GM23338 (cell line): ENCODE data around the gene S100A6. TPM values are rescaled to one million over a fixed set of nuclear protein-coding genes. Genes with fewer than 3 reads are reported as not detected.

Experiments used
- ATAC-seq: fragments of 200-7000 bp; cut with Tn5 transposase; 3 replicates; pipeline ENCODE4 v1.9.1; 2020
- DNase-seq: peaks from one replicate; pipeline ENCODE4 v3.0.0-alpha.2; 2015; ENCODE audit warnings: low spot score
- H2AFZ ChIP-seq: fragments of 200-600 bp; sonication (generic); 2 replicates; pipeline ENCODE4 v1.8.0; 2016; ENCODE audit warnings: antibody characterized with exemption, mild to moderate bottlenecking, moderate library complexity
- H3F3A ChIP-seq: fragments of 200-600 bp; sonication (generic); replicated peaks from 2 replicates; pipeline ENCODE4 v1.8.0; 2017; ENCODE audit warnings: antibody characterized with exemption, mixed run types, low read depth
- H3K27ac ChIP-seq: fragments of 200-600 bp; sonication (generic); 2 replicates; pipeline ENCODE4 v1.6.1; 2016; ENCODE audit warnings: low read depth
- H3K27me3 ChIP-seq: fragments of 200-600 bp; sonication (generic); 2 replicates; pipeline ENCODE4 v1.8.0; 2016; ENCODE audit warnings: mild to moderate bottlenecking, mixed run types, moderate library complexity; ENCODE audit not compliant: insufficient read depth
- H3K36me3 ChIP-seq: fragments of 200-600 bp; sonication (generic); 2 replicates; pipeline ENCODE4 v1.8.0; 2016; ENCODE audit warnings: mild to moderate bottlenecking; ENCODE audit not compliant: insufficient read depth
- H3K4me1 ChIP-seq: fragments of 200-600 bp; sonication (generic); 2 replicates; pipeline ENCODE4 v1.8.0; 2016; ENCODE audit warnings: mild to moderate bottlenecking, moderate library complexity; ENCODE audit not compliant: insufficient read depth
- H3K4me2 ChIP-seq: fragments of 200-600 bp; sonication (generic); 2 replicates; pipeline ENCODE4 v1.7.1; 2017; ENCODE audit warnings: mixed run types
- H3K4me3 ChIP-seq: fragments of 200-600 bp; sonication (generic); 2 replicates; pipeline ENCODE4 v1.6.1; 2016; ENCODE audit warnings: mixed run types
- H3K79me2 ChIP-seq: fragments of 200-600 bp; sonication (generic); replicated peaks from 2 replicates; pipeline ENCODE4 v1.8.0; 2017; ENCODE audit warnings: mild to moderate bottlenecking; ENCODE audit not compliant: insufficient read depth
- H3K9me2 ChIP-seq: fragments of 200-600 bp; sonication (generic); 2 replicates; pipeline ENCODE4 v1.8.0; 2017; ENCODE audit not compliant: insufficient read depth
- H4K20me1 ChIP-seq: fragments of 200-600 bp; sonication (generic); replicated peaks from 2 replicates; pipeline ENCODE4 v1.8.0; 2017; ENCODE audit warnings: mild to moderate bottlenecking; ENCODE audit not compliant: insufficient read depth
- H3K27ac Mint-ChIP-seq: 2 replicates; pipeline ENCODE4 v1.8.0; 2020; ENCODE audit warnings: inconsistent platforms, mild to moderate bottlenecking, moderate library complexity, mixed read lengths
- H3K27me3 Mint-ChIP-seq: 3 replicates; pipeline ENCODE4 v1.8.0; 2022; ENCODE audit warnings: low read depth, mild to moderate bottlenecking, moderate library complexity, mixed read lengths, inconsistent platforms; ENCODE audit not compliant: insufficient read depth, poor library complexity
- H3K36me3 Mint-ChIP-seq: 3 replicates; pipeline ENCODE4 v1.8.0; 2021; ENCODE audit warnings: low read depth, mild to moderate bottlenecking, inconsistent platforms, moderate library complexity, mixed read lengths
- H3K4me1 Mint-ChIP-seq: 3 replicates; pipeline ENCODE4 v1.8.0; 2020; ENCODE audit warnings: mild to moderate bottlenecking, inconsistent platforms, mixed read lengths
- H3K4me3 Mint-ChIP-seq: 3 replicates; pipeline ENCODE4 v1.8.0; 2021; ENCODE audit warnings: moderate library complexity, mild to moderate bottlenecking, inconsistent platforms, mixed read lengths
- H3K9me3 Mint-ChIP-seq: 3 replicates; pipeline ENCODE4 v1.8.0; 2020; ENCODE audit warnings: moderate library complexity, mild to moderate bottlenecking, inconsistent platforms, mixed read lengths
- CTCF ChIP-seq, 2 experiments: fragments of 200-600 bp in 1 of 2; sonication (generic) in 1 of 2; conservative IDR thresholded peaks; 2 replicates each; pipeline versions ENCODE4 v1.5.1 to v1.6.1; 2016 to 2017; ENCODE audit warnings: antibody characterized with exemption in 2 of 2, low read depth in 2 of 2, mild to moderate bottlenecking in 2 of 2, moderate library complexity in 1 of 2
- ETS1 ChIP-seq: IDR thresholded peaks from 2 replicates; pipeline ENCODE4 v1.6.1; 2016; ENCODE audit warnings: antibody characterized with exemption
- JUNB ChIP-seq: IDR thresholded peaks from one replicate; pipeline ENCODE4 v1.6.1; 2016; ENCODE audit warnings: antibody characterized with exemption; ENCODE audit not compliant: unreplicated experiment
- POLR2AphosphoS5 ChIP-seq: IDR thresholded peaks from 2 replicates; pipeline ENCODE4 v1.6.1; 2016; ENCODE audit warnings: antibody characterized with exemption, low read depth
- ZNF114 ChIP-seq: fragments of 250-450 bp; sonication (Bioruptor Pico); IDR thresholded peaks from 2 replicates; pipeline ENCODE4 v1.5.0; 2020; ENCODE audit warnings: mild to moderate bottlenecking, moderate library complexity
- ZNF331 ChIP-seq: fragments of 250-450 bp; sonication (Bioruptor Pico); IDR thresholded peaks from 2 replicates; pipeline ENCODE4 v1.5.0; 2020; ENCODE audit warnings: low read depth, mild to moderate bottlenecking, moderate library complexity
- ZNF462 ChIP-seq: fragments of 250-450 bp; sonication (Bioruptor Pico); IDR thresholded peaks from 2 replicates; pipeline ENCODE4 v1.5.0; 2020; ENCODE audit warnings: mild to moderate bottlenecking, moderate library complexity
- polyA plus RNA-seq: library from polyadenylated mRNA; unstranded; fragments of >200 nt; fragmentation: Nextera tagmentation; extraction: Ambion mirVana; gene quantifications from 2 replicates; pipeline ENCODE4 v1.2.1, GENCODE V29; 2016
- total RNA-seq: library from RNA; depleted of rRNA; stranded (reverse); fragments of >200 nt; shearing (Covaris generic); gene quantifications from 2 replicates; pipeline ENCODE4 v1.2.3, GENCODE V29; 2014

The S100A6 gene
- total and polyA plus RNA-seq, 2 experiments from 2014 or later, result 7.3 to 77.5 TPM

GRCh38 chr1:153542956-153543711, 7.3 kb upstream of the S100A6 start (continued):
- TF ChIP-seq ZNF462 (CRISPR knock-in tag), result no peak
- no peak for TF ChIP-seq ETS1
- no peak for TF ChIP-seq POLR2AphosphoS5
- no peak for TF ChIP-seq ZNF114 (CRISPR knock-in tag)
- no peak for TF ChIP-seq JUNB

- H3K4me3 Mint-ChIP-seq, result no peak overlapping the region
- peaks cover 18% of the 10 kb centered on the region for H3K27me3 Mint-ChIP-seq
- no peak overlapping the region for H3K4me3 ChIP-seq
- peaks cover 23% of the 10 kb centered on the region for H3K4me1 ChIP-seq
- H2AFZ ChIP-seq, result no peak overlapping the region
- no peak for ATAC-seq
- DNase-seq, result no peak
- H3K79me2 ChIP-seq, result no peaks in the 10 kb centered on the region
- peaks cover 4% of the 10 kb centered on the region; the same call in 1 of the 2 replicates for H3F3A ChIP-seq
- H4K20me1 ChIP-seq, result no peaks in the 10 kb centered on the region
- H3K36me3 Mint-ChIP-seq, result no peaks in the 10 kb centered on the region
- H3K27ac ChIP-seq, result no peak overlapping the region
- no peak overlapping the region for H3K4me2 ChIP-seq
- H3K9me2 ChIP-seq, result peaks cover 6% of the 10 kb centered on the region; the same call in 1 of the 2 replicates
- H3K9me3 Mint-ChIP-seq, result no peaks in the 10 kb centered on the region; the same call in 2 of the 3 replicates
- no peaks in the 10 kb centered on the region for H3K36me3 ChIP-seq
- H3K27ac Mint-ChIP-seq, result no peak overlapping the region
- peaks cover 33% of the 10 kb centered on the region for H3K4me1 Mint-ChIP-seq
- H3K27me3 ChIP-seq, result peaks cover 2% of the 10 kb centered on the region; the same call in 1 of the 2 replicates
- TF ChIP-seq CTCF (conservative IDR thresholded peaks at IDR 0.05; ENCODE audit: low read depth in 2 of 2), result no peak
- TF ChIP-seq ZNF114 (CRISPR knock-in tag), result no peak
- TF ChIP-seq JUNB, result no peak
- TF ChIP-seq ZNF331 (CRISPR knock-in tag), result no peak
These were observed 6.1 kb upstream of the S100A6 start for GRCh38 chr1:153541641-153542590.
